Measurements from ENCODE around the gene INTS12. TPM values are rescaled to one million over a fixed set of nuclear protein-coding genes. Genes with fewer than 3 reads are reported as not detected.

INTS12 gene
- total and polyA plus RNA-seq, 10 of the 15 experiments (the other 5 are each of a cell fraction or from before 2014, with no cell fraction given) = 24.2 to 52.4 (median 37.3) TPM

DNA sequence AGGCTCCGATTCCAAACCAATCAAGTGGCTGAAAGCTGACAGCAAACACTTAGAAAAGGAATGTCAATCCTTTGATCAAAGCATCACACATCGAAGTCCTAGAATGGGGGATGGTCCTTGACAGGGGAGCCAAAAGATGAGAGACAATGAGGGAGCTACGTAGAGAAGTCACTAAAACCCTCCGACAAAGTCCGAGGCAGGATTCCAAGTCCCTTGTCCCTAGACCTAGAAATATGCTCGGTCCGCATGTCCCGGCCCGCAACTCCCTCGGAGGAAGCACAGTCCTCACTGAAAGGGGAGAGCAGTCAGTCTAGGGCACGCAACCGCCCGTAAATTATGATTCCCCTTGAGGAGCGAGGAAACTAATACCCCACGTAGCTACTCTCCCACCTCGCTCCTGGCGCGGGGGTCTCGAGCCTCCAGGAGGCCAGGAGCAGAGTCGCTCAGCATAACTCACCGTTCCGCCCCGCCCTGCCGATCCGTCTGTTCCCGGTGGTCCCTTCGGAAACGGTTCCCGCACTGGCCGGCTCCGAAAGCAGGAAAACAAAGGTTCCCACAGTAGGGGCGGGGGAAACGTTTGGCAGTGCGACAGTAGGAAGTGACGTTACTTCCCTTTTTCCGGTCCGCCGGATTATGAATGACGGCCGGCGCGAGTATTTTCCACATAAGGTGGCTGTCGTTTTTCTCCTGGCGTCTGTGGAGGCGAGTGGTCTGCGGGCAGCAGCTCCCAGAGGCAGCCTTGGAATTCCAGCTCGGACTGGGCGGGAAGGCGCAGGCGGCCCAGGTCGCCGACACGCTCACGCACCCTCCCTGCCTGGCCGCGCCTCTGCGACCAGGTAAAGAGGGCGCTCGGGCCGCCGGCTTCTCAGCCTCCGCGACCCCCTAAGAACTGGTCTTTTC is at the start of gene INTS12, which contains the start of gene GSTCD (continued):
- TF ChIP-seq, protein P1, sequence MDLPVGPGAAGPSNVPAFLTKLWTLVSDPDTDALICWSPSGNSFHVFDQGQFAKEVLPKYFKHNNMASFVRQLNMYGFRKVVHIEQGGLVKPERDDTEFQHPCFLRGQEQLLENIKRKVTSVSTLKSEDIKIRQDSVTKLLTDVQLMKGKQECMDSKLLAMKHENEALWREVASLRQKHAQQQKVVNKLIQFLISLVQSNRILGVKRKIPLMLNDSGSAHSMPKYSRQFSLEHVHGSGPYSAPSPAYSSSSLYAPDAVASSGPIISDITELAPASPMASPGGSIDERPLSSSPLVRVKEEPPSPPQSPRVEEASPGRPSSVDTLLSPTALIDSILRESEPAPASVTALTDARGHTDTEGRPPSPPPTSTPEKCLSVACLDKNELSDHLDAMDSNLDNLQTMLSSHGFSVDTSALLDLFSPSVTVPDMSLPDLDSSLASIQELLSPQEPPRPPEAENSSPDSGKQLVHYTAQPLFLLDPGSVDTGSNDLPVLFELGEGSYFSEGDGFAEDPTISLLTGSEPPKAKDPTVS (IDR thresholded peaks at IDR 0.05; ENCODE audit: low read depth, low read length) = peak; percentile 90
- TF ChIP-seq SMC3 (IDR thresholded peaks at IDR 0.05; ENCODE audit: borderline replicate concordance, low read length) (no peak), POU2F2 (IDR thresholded peaks at IDR 0.05; ENCODE audit: borderline replicate concordance, low read depth, low read length) (peak; percentile 96), MEF2B (IDR thresholded peaks at IDR 0.05; ENCODE audit: partially characterized antibody, poor library complexity, severe bottlenecking) (peak; percentile 45), BRCA1 (IDR thresholded peaks at IDR 0.05; ENCODE audit: low read depth, low read length) (peak; percentile 52; the same call in 1 of the 2 replicates), ESRRA (IDR thresholded peaks at IDR 0.05; ENCODE audit: low read length) (peak; percentile 89), ZNF24 (IDR thresholded peaks at IDR 0.05) (peak; percentile 90), NRF1 (conservative IDR thresholded peaks at IDR 0.05; ENCODE audit: low read depth, low read length) (0 out of 2 replicates have a peak, but pooled peaks have one; percentile 1), STAT1 (conservative IDR thresholded peaks at IDR 0.05) (peak; percentile 97), LARP7 (IDR thresholded peaks at IDR 0.05) (peak; percentile 88), TCF12 (IDR thresholded peaks at IDR 0.05; ENCODE audit: low read depth, low read length) (peak; percentile 82), GATAD2B (conservative IDR thresholded peaks at IDR 0.05; ENCODE audit: low read depth) (peak; percentile 79), RCOR1 (conservative IDR thresholded peaks at IDR 0.05; ENCODE audit: low read depth, low read length) (peak; percentile 90), CHD4 (IDR thresholded peaks at IDR 0.05) (no peak)
- TF ChIP-seq, protein P2, sequence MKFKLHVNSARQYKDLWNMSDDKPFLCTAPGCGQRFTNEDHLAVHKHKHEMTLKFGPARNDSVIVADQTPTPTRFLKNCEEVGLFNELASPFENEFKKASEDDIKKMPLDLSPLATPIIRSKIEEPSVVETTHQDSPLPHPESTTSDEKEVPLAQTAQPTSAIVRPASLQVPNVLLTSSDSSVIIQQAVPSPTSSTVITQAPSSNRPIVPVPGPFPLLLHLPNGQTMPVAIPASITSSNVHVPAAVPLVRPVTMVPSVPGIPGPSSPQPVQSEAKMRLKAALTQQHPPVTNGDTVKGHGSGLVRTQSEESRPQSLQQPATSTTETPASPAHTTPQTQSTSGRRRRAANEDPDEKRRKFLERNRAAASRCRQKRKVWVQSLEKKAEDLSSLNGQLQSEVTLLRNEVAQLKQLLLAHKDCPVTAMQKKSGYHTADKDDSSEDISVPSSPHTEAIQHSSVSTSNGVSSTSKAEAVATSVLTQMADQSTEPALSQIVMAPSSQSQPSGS (IDR thresholded peaks at IDR 0.05; ENCODE audit: low read length) = peak; percentile 80; the same call in 1 of the 2 replicates
- TF ChIP-seq, protein P3, sequence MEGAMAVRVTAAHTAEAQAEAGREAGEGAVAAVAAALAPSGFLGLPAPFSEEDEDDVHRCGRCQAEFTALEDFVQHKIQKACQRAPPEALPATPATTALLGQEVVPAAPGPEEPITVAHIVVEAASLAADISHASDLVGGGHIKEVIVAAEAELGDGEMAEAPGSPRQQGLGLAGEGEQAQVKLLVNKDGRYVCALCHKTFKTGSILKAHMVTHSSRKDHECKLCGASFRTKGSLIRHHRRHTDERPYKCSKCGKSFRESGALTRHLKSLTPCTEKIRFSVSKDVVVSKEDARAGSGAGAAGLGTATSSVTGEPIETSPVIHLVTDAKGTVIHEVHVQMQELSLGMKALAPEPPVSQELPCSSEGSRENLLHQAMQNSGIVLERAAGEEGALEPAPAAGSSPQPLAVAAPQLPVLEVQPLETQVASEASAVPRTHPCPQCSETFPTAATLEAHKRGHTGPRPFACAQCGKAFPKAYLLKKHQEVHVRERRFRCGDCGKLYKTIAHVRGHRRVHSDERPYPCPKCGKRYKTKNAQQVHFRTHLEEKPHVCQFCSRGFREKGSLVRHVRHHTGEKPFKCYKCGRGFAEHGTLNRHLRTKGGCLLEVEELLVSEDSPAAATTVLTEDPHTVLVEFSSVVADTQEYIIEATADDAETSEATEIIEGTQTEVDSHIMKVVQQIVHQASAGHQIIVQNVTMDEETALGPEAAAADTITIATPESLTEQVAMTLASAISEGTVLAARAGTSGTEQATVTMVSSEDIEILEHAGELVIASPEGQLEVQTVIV (IDR thresholded peaks at IDR 0.05; ENCODE audit: borderline replicate concordance, partially characterized antibody) = no peak
- TF ChIP-seq, protein P4, sequence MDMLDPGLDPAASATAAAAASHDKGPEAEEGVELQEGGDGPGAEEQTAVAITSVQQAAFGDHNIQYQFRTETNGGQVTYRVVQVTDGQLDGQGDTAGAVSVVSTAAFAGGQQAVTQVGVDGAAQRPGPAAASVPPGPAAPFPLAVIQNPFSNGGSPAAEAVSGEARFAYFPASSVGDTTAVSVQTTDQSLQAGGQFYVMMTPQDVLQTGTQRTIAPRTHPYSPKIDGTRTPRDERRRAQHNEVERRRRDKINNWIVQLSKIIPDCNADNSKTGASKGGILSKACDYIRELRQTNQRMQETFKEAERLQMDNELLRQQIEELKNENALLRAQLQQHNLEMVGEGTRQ (IDR thresholded peaks at IDR 0.05; ENCODE audit: borderline replicate concordance, low read depth, low read length) = no peak
- TF ChIP-seq, protein P5, sequence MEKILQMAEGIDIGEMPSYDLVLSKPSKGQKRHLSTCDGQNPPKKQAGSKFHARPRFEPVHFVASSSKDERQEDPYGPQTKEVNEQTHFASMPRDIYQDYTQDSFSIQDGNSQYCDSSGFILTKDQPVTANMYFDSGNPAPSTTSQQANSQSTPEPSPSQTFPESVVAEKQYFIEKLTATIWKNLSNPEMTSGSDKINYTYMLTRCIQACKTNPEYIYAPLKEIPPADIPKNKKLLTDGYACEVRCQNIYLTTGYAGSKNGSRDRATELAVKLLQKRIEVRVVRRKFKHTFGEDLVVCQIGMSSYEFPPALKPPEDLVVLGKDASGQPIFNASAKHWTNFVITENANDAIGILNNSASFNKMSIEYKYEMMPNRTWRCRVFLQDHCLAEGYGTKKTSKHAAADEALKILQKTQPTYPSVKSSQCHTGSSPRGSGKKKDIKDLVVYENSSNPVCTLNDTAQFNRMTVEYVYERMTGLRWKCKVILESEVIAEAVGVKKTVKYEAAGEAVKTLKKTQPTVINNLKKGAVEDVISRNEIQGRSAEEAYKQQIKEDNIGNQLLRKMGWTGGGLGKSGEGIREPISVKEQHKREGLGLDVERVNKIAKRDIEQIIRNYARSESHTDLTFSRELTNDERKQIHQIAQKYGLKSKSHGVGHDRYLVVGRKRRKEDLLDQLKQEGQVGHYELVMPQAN (conservative IDR thresholded peaks at IDR 0.05) = peak; percentile 97; the same call in 1 of the 2 replicates
- TF ChIP-seq, protein P6, sequence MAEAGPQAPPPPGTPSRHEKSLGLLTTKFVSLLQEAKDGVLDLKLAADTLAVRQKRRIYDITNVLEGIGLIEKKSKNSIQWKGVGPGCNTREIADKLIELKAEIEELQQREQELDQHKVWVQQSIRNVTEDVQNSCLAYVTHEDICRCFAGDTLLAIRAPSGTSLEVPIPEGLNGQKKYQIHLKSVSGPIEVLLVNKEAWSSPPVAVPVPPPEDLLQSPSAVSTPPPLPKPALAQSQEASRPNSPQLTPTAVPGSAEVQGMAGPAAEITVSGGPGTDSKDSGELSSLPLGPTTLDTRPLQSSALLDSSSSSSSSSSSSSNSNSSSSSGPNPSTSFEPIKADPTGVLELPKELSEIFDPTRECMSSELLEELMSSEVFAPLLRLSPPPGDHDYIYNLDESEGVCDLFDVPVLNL (IDR thresholded peaks at IDR 0.05; ENCODE audit: low read depth, low read length) = peak; percentile 90
